ENCODE data around the gene WIPF1. TPM values are rescaled to one million over a fixed set of nuclear protein-coding genes. Genes with fewer than 3 reads are reported as not detected.

The WIPF1 gene
- polyA plus RNA-seq, 1 donor (not counting 4 experiments of a cell fraction or from before 2014, with no cell fraction given) = 0.16 TPM

DNA sequence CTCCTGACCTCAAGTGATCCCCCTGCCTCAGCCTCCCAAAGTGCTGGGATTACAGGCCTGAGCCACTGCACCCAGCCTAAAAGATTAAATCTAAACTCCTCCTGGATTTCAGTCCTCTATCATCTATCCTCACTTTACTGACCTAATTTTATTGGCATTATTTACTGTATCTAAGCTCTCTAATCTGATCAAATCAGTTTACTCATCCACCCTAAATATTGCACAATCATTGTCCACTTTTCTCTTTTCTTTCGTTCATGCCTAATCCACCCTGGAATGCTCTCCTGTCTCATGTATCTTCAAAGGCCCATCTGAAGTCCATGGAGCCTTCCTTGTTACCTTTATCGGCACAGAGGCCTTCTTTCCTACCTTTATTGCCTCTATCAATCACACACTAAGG lies 79.2 kb downstream of the WIPF1 start:
- no peaks in the 10 kb centered on the region for H3K36me3 ChIP-seq (ENCODE audit: control insufficient read depth in 2 of 2, extremely low read depth in 1 of 2, insufficient read depth in 2 of 2, low read length in 2 of 2)
- H3K4me1 ChIP-seq (ENCODE audit: control insufficient read depth, extremely low read depth, insufficient read depth, low read length) = no peaks in the 10 kb centered on the region
- H4K20me1 ChIP-seq (ENCODE audit: control insufficient read depth, extremely low read depth, insufficient read depth, low read length) = no peaks in the 10 kb centered on the region
- no peaks in the 10 kb centered on the region for H3K79me2 ChIP-seq (ENCODE audit: control insufficient read depth, insufficient read depth, low read length)
- H3K27ac ChIP-seq (ENCODE audit: control insufficient read depth, insufficient read depth, low read length) = no peak overlapping the region
- H3K9ac ChIP-seq (ENCODE audit: control insufficient read depth, extremely low read depth, insufficient read depth, low read length) = no peak overlapping the region
- TF ChIP-seq, protein P1, sequence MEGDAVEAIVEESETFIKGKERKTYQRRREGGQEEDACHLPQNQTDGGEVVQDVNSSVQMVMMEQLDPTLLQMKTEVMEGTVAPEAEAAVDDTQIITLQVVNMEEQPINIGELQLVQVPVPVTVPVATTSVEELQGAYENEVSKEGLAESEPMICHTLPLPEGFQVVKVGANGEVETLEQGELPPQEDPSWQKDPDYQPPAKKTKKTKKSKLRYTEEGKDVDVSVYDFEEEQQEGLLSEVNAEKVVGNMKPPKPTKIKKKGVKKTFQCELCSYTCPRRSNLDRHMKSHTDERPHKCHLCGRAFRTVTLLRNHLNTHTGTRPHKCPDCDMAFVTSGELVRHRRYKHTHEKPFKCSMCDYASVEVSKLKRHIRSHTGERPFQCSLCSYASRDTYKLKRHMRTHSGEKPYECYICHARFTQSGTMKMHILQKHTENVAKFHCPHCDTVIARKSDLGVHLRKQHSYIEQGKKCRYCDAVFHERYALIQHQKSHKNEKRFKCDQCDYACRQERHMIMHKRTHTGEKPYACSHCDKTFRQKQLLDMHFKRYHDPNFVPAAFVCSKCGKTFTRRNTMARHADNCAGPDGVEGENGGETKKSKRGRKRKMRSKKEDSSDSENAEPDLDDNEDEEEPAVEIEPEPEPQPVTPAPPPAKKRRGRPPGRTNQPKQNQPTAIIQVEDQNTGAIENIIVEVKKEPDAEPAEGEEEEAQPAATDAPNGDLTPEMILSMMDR (optimal IDR thresholded peaks at IDR 0.05 in 1 of 3, IDR thresholded peaks at IDR 0.05 in 1 of 3, conservative IDR thresholded peaks at IDR 0.05 in 1 of 3; ENCODE audit: extremely low read depth in 1 of 3, insufficient read depth in 2 of 3, low read length in 3 of 3) = no peak
- no peak for TF ChIP-seq EZH2 (IDR thresholded peaks at IDR 0.05; ENCODE audit: low read length)
- DNase-seq (ENCODE audit: low read depth, low spot score) (no peak), FAIRE-seq (no peak)
- H3K9me1 ChIP-seq (ENCODE audit: control insufficient read depth, extremely low read depth, insufficient read depth, low read length) = no peaks in the 10 kb centered on the region
- H3K27me3 ChIP-seq (ENCODE audit: control insufficient read depth, extremely low read depth, insufficient read depth, low read length) = no peaks in the 10 kb centered on the region
- H3K4me3 ChIP-seq (ENCODE audit: control insufficient read depth in 2 of 3, extremely low read depth in 1 of 3, insufficient read depth in 2 of 3, low read depth in 1 of 3, low read length in 3 of 3) = no peak overlapping the region
- no peak overlapping the region for H2AFZ ChIP-seq (ENCODE audit: control insufficient read depth, low read length)
- no peaks in the 10 kb centered on the region for H3K9me3 ChIP-seq (ENCODE audit: control insufficient read depth, low read depth, low read length)
- dilution Hi-C loops (cut with MboI; ENCODE audit: extremely low pct_ligation_motif_present, low sequenced_read_pairs) = no loop called here
- no peak overlapping the region for H3K4me2 ChIP-seq (ENCODE audit: control insufficient read depth, extremely low read depth, insufficient read depth, low read depth, low read length)

DNA sequence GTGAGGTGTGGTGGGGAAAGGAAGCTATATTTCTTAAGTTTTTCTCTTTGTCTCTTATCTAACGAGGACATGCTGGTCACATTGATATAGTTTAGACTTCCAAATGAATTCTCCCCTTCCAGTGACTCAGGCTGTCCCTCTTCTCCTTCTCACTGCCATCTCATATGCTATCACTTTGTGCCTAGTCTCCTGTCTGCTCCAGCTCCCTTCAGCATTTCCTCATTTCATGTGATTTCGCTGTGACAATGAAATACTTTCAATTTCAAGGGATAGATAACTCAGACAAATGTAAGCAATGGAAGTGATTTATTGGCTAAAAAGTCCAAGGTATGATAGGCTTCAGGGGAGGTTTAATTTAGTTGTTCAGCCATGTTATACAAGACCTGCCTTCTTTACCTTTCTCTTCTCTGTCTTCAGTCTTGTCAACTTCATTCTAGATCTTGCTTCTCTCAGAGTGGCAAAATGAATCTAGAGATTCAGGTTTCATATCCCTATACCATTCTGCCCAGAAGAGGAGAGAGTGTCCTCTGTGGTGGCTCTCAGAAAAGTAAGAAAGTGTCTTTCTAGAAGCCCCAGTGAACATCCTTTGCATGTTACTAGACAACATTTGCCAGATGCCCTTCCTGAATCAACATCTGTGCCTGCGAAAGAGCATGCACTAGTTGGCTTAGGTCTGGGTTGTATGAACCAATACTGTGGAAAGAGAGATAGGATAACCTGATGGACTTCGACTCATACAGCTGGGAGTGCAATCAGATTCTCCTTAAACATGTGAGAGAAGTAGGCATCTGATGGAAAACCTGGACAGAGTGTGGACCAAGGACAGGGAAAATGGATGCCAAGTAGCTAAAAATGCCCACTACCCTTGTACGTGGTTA lies 80.9 kb downstream of the WIPF1 start:
- Histone ChIP-seq H3K27me3 (ENCODE audit: control insufficient read depth, extremely low read depth, insufficient read depth, low read length) (no peaks in the 10 kb centered on the region), H4K20me1 (ENCODE audit: control insufficient read depth, extremely low read depth, insufficient read depth, low read length) (no peaks in the 10 kb centered on the region), H3K4me2 (ENCODE audit: control insufficient read depth, extremely low read depth, insufficient read depth, low read depth, low read length) (no peak overlapping the region), H3K36me3 (ENCODE audit: control insufficient read depth in 2 of 2, extremely low read depth in 1 of 2, insufficient read depth in 2 of 2, low read length in 2 of 2) (no peaks in the 10 kb centered on the region), H3K27ac (ENCODE audit: control insufficient read depth, insufficient read depth, low read length) (no peak overlapping the region), H3K4me3 (ENCODE audit: control insufficient read depth in 2 of 3, extremely low read depth in 1 of 3, insufficient read depth in 2 of 3, low read depth in 1 of 3, low read length in 3 of 3) (no peak overlapping the region), H3K79me2 (ENCODE audit: control insufficient read depth, insufficient read depth, low read length) (no peaks in the 10 kb centered on the region), H3K9me1 (ENCODE audit: control insufficient read depth, extremely low read depth, insufficient read depth, low read length) (no peaks in the 10 kb centered on the region), H3K9me3 (ENCODE audit: control insufficient read depth, low read depth, low read length) (no peaks in the 10 kb centered on the region), H2AFZ (ENCODE audit: control insufficient read depth, low read length) (no peak overlapping the region), H3K9ac (ENCODE audit: control insufficient read depth, extremely low read depth, insufficient read depth, low read length) (no peak overlapping the region), H3K4me1 (ENCODE audit: control insufficient read depth, extremely low read depth, insufficient read depth, low read length) (no peaks in the 10 kb centered on the region)
- TF ChIP-seq, protein P1 (optimal IDR thresholded peaks at IDR 0.05 in 1 of 3, IDR thresholded peaks at IDR 0.05 in 1 of 3, conservative IDR thresholded peaks at IDR 0.05 in 1 of 3; ENCODE audit: extremely low read depth in 1 of 3, insufficient read depth in 2 of 3, low read length in 3 of 3) = no peak
- DNase-seq (ENCODE audit: low read depth, low spot score) = no peak
- no peak for FAIRE-seq
- dilution Hi-C loops (cut with MboI; ENCODE audit: extremely low pct_ligation_motif_present, low sequenced_read_pairs) = no loop called here

Data from keratinocyte (primary cell).